ENCODE results near the gene SLC15A2.
"Not testable (repeated sequence)": the region's sequence is repeated elsewhere in the genome, so short reads cannot be mapped to it uniquely, and the experiment has no call there.

SLC15A2 gene

GRCh38 chr3:121918779-121919483, 24.7 kb downstream of the SLC15A2 start:
- DNase-seq (ENCODE audit: low spot score), result no peak

GRCh38 chr3:121924734-121925133, 30.5 kb downstream of the SLC15A2 start:
- no peak for DNase-seq (ENCODE audit: low spot score)

GRCh38 chr3:121926380-121926779, 32.2 kb downstream of the SLC15A2 start:
- no peak for DNase-seq (ENCODE audit: low spot score)

GRCh38 chr3:121938141-121938855, 44.1 kb downstream of the SLC15A2 start:
- not testable (repeated sequence) for DNase-seq (ENCODE audit: low spot score)

- no peak for DNase-seq (ENCODE audit: low spot score)
These were observed 47.4 kb downstream of the SLC15A2 start for GRCh38 chr3:121941592-121941991.

- peak; percentile 7 for DNase-seq (ENCODE audit: low spot score)
These were observed 48.0 kb downstream of the SLC15A2 start for GRCh38 chr3:121942116-121942786.

GRCh38 chr3:121943431-121943830, 49.2 kb downstream of the SLC15A2 start:
- DNase-seq (ENCODE audit: low spot score), result no peak

GRCh38 chr3:121948641-121949040, 54.4 kb downstream of the SLC15A2 start:
- no peak for DNase-seq (ENCODE audit: low spot score)

- no peak for DNase-seq (ENCODE audit: low spot score)
These were observed 57.2 kb downstream of the SLC15A2 start for GRCh38 chr3:121951291-121951919.

GRCh38 chr3:121956363-121956762, 62.2 kb downstream of the SLC15A2 start:
- DNase-seq (ENCODE audit: low spot score), result no peak

GRCh38 chr3:121957674-121958415, 63.6 kb downstream of the SLC15A2 start:
- no peak for DNase-seq (ENCODE audit: low spot score)

GRCh38 chr3:121958801-121959200, 64.6 kb downstream of the SLC15A2 start:
- DNase-seq (ENCODE audit: low spot score), result no peak

- no peak for DNase-seq (ENCODE audit: low spot score)
These were observed 67.1 kb downstream of the SLC15A2 start for GRCh38 chr3:121961283-121961682.

- no peak for DNase-seq (ENCODE audit: low spot score)
These were observed 68.2 kb downstream of the SLC15A2 start for GRCh38 chr3:121962443-121962842.

- no peak for DNase-seq (ENCODE audit: low spot score)
These were observed 69.4 kb downstream of the SLC15A2 start for GRCh38 chr3:121963608-121964007.

GRCh38 chr3:121969631-121970030, 75.4 kb downstream of the SLC15A2 start:
- DNase-seq (ENCODE audit: low spot score), result no peak

GRCh38 chr3:121970047-121970446, 75.8 kb downstream of the SLC15A2 start:
- no peak for DNase-seq (ENCODE audit: low spot score)

- peak; percentile 4 for DNase-seq (ENCODE audit: low spot score)
These were observed 80.5 kb downstream of the SLC15A2 start for GRCh38 chr3:121974601-121975111.

- no peak for DNase-seq (ENCODE audit: low spot score)
These were observed 81.6 kb downstream of the SLC15A2 start for GRCh38 chr3:121975702-121976302.

- DNase-seq (ENCODE audit: low spot score), result no peak
These were observed 82.5 kb downstream of the SLC15A2 start for GRCh38 chr3:121976727-121977126.

- DNase-seq (ENCODE audit: low spot score), result no peak
These were observed 85.0 kb downstream of the SLC15A2 start for GRCh38 chr3:121979246-121979645.

Measured in RKO (cell line).